CD4-positive, alpha-beta T cell treated with Interleukin-10 for 1 hour (primary cell): ENCODE results near the gene COL6A2.
"Not testable (repeated sequence)": the region's sequence is repeated elsewhere in the genome, so short reads cannot be mapped to it uniquely, and the experiment has no call there.

Experiments
- DNase-seq: peaks from one replicate; pipeline ENCODE4 v3.0.0-alpha.2; 2020

COL6A2 gene

GRCh38 chr21:46061063-46061462 lies 36.8 kb upstream of the COL6A2 start:
- DNase-seq: no peak

- DNase-seq: no peak
Observed at GRCh38 chr21:46061518-46061917, 36.4 kb upstream of the COL6A2 start.

- no peak for DNase-seq
Observed at GRCh38 chr21:46061950-46062349, 36.0 kb upstream of the COL6A2 start.

- DNase-seq: no peak
Observed at GRCh38 chr21:46062471-46063211, 35.3 kb upstream of the COL6A2 start.

- no peak for DNase-seq
Observed at GRCh38 chr21:46063227-46063626, 34.7 kb upstream of the COL6A2 start.

- no peak for DNase-seq
Observed at GRCh38 chr21:46063734-46064680, 33.9 kb upstream of the COL6A2 start.

GRCh38 chr21:46064870-46065214 lies 33.1 kb upstream of the COL6A2 start:
- no peak for DNase-seq

GRCh38 chr21:46065215-46065913 lies 32.5 kb upstream of the COL6A2 start:
- no peak for DNase-seq

GRCh38 chr21:46065914-46066551 lies 31.9 kb upstream of the COL6A2 start:
- DNase-seq: no peak

GRCh38 chr21:46066591-46067331 lies 31.2 kb upstream of the COL6A2 start:
- DNase-seq: no peak

GRCh38 chr21:46067505-46068201 lies 30.3 kb upstream of the COL6A2 start:
- no peak for DNase-seq

GRCh38 chr21:46068516-46069079 lies 29.3 kb upstream of the COL6A2 start:
- no peak for DNase-seq

GRCh38 chr21:46069166-46069565 lies 28.7 kb upstream of the COL6A2 start:
- DNase-seq: no peak

GRCh38 chr21:46069719-46070279 lies 28.1 kb upstream of the COL6A2 start:
- DNase-seq: no peak

- DNase-seq: no peak
Observed at GRCh38 chr21:46071082-46071481, 26.8 kb upstream of the COL6A2 start.

- DNase-seq: not testable (repeated sequence)
Observed at GRCh38 chr21:46076724-46077123, 21.2 kb upstream of the COL6A2 start.

GRCh38 chr21:46077674-46078101 lies 20.2 kb upstream of the COL6A2 start:
- DNase-seq: no peak

GRCh38 chr21:46078322-46078977 lies 19.5 kb upstream of the COL6A2 start:
- DNase-seq: no peak

- no peak for DNase-seq
Observed at GRCh38 chr21:46078978-46079351, 18.9 kb upstream of the COL6A2 start.
